ENCODE data around the gene VPS37D.
"Not testable (repeated sequence)": the region's sequence is repeated elsewhere in the genome, so short reads cannot be mapped to it uniquely, and the experiment has no call there.

VPS37D gene

GRCh38 chr7:73646785-73647724 is 20.6 kb upstream of the VPS37D start:
- DNase-seq (ENCODE audit: low read depth) = no peak

GRCh38 chr7:73647725-73648592 is 19.7 kb upstream of the VPS37D start:
- DNase-seq (ENCODE audit: low read depth) = no peak

DNA sequence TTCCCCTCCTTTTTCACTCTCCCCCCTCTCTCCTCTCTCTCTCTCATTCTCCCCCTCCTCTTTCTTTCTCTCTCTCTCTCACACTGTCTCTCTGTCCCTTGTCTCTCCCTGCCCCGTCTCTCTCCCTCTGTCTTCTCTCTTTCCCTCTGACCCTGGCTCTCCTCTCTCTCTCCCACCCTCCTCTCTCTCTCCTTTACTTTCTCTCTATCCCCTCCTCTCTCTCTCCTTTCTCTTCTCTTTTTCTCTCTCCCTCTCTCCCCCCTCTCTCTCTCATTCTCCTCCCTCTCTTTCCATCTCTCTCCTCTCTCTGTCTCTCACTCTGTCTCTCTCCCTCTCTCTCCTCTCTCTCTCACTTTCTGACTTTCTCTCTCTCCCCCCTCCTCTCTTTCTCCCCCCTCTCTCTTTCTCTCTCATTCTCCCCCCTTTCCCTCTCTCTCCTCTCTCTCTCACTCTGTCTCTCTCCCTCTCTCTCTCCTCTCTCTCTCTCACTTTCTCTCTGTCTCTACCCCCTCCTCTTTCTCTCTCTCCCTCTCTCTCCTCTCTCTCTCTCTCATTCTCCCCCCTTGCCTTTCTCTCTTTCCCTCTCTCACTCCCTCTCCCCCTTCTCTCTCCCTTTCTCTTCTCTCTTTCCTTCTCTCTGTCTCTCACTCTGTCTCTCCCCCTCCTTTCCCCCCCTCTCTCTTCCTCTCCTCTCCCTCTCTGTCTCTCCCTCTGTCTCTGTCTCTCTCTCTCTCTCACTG is 18.9 kb upstream of the VPS37D start:
- DNase-seq (ENCODE audit: low read depth) = no peak

DNA sequence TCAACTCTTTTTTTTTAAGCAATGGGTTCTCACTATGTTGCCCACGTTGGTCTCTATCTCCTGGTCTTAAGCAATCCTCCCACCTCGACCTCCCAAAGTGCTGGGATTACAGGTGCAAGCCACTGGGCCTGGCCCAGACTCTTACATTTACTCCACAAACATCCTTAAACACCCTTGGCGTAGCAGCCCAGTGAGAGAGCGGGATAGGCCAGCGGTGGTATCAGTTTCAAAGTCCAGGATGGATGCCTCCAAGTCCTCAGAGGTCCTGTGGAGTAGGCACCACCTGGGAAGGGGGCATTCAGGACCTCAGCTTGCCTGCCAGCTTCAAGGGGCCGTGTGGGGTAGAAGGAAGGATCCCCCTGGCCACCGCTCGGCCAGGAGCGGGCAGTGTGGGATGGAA is 18.1 kb upstream of the VPS37D start:
- no peak for DNase-seq (ENCODE audit: low read depth)

DNA sequence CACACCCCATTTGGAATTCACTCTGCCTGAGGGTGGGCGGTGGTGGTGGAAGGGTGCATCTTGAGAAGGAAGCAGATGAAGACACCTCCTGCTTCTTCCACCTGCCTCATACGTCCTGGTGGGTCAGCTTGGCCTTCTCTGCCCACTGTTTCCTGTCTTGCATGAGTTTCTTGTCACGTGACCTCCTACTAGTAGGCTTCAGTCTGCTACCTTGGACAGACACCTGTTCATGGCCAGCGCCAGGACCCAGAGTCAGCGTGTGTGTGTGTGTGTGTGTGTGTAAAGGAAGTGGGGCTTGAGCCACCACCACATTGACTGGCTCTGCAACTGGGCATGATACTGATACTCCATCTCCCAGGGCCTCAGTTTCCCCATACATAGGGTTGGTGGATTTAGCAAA is 17.1 kb upstream of the VPS37D start:
- no peak for DNase-seq (ENCODE audit: low read depth)

GRCh38 chr7:73652541-73652949 is 15.1 kb upstream of the VPS37D start:
- DNase-seq (ENCODE audit: low read depth) = no peak

DNA sequence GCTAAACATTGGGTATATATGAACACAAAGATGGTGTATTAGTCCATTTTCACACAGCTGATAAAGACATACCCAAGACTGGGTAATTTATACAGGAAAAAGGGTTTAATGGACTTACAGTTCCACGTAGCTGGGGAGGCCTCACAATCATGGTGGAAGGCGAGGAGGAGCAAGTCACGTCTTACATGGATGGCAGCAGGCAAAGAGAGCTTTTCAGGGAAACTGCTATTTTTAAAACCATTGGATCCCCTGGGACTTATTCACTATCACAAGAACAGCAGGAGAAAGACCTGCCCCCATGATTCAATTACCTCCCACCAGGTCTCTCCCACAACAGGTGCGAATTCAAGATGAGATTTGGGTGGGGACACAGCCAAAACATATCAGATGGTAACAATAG is 12.3 kb upstream of the VPS37D start:
- not testable (repeated sequence) for DNase-seq (ENCODE audit: low read depth)

DNA sequence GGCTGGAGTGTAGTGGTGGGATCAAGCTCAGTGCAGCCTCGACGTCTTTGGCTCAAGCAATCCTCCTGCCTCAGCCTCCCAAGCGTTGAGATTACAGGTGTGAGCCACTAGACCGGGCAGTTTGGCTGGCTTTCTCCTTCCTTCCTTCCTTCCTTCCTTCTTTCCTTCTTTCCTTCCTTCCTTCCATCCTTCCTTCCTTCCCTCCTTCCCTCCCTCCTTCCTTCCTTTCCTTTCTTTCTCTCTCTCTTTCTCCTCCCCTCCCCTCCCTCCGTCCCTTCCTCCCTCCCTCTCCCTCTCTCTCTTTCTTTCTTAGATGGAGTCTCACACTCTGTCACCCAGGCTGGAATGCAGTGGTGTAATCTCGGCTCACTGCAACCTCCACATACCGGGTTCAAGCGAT is 7.6 kb upstream of the VPS37D start:
- DNase-seq (ENCODE audit: low read depth) = no peak

DNA sequence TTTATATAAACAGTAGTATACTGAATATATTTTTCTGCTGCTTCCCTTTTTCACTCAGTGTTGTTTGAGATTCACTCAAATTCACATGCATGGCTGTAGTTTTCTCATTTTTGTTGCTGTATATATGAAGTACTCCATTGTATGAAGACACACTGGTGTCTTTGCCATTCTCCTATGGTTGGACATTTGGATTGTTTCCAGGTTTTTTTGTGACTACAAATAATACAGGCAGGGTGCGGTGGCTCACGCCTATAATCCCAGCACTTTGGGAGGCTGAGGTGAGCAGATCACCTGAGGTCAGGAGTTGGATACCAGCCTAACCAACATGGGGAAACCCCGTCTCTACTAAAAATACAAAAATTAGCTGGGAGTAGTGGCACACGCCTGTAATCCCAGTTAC is 7.0 kb upstream of the VPS37D start:
- not testable (repeated sequence) for DNase-seq (ENCODE audit: low read depth)

DNA sequence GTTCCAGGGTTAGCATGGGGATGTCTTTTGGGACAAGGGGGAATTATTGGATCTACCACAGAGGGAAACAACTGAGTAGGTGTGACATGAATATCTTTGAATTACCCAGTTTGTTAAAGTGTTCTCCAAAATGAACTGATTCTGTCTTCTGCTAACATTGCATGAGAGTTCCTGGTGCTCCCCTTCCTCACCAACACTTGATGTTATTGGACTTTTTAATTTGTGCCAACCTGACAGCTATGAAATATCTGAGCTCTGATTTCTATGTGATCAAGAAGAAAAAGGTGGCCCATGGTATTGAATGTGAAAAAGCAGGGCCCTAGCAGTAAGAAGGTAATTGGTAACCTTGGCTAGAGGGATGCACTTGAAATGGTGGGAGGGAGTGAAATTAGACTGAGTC is 4.6 kb upstream of the VPS37D start:
- no peak for DNase-seq (ENCODE audit: low read depth)

GRCh38 chr7:73668103-73668885 is 663 bp downstream of the VPS37D start:
- no peak for DNase-seq (ENCODE audit: low read depth)

GRCh38 chr7:73668886-73669230 is 1.2 kb downstream of the VPS37D start:
- DNase-seq (ENCODE audit: low read depth) = no peak

DNA sequence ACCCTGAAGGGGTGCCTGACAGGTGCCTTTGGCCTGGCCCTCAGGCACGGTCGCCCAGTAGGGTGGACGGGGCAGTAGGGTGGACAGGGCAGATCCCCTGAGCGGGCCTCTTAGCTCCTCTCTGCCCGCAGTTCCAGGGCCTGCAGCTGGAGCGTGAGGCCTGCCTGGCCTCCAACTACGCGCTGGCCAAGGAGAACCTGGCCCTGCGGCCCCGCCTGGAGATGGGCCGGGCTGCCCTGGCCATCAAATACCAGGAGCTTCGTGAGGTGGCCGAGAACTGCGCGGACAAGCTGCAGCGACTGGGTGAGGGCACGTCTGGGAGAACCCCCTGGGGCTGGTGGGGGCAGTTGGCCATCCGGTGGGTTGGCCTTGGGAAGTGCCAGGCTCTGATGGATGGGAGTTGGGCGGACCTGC is 1.7 kb downstream of the VPS37D start:
- no peak for DNase-seq (ENCODE audit: low read depth)

GRCh38 chr7:73669858-73670385 is 2.3 kb downstream of the VPS37D start:
- no peak for DNase-seq (ENCODE audit: low read depth)

- no peak for DNase-seq (ENCODE audit: low read depth)
Observed at GRCh38 chr7:73671322-73671661, 3.7 kb downstream of the VPS37D start.

- DNase-seq (ENCODE audit: low read depth) = no peak
Observed at GRCh38 chr7:73671857-73672445, 4.3 kb downstream of the VPS37D start.

DNA sequence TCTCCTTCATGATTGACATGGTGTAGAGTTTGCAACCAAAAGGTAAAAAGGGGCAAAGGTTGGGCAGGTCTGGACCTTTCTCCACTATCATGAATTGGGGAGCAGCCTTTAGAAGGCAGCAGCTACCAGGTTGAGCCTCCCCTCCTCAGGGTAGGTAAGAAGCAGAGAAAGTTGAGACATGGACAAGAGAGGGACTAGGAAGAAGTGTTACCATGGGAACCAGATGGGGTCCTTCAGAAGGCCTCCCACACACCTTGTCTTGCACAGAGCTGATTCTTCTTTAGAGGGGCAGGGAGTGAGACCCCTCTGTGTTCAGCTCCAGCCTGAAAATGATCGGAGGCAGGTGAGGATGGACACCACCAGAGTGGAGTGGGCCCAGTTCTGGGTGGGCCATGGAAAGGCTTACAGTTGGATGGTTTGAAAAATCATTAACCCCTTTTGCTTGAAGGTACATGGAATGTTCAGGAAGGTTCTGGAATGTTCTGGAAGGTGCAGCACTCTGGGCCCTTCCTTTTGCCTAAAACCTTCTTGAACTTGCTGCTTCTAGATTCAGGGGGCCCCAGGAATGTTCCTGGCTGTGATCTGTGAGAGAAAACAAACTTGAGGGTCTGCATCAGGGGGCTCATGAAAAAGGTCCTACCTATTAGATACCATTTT is 7.0 kb downstream of the VPS37D start:
- no peak for DNase-seq (ENCODE audit: low read depth)

- not testable (repeated sequence) for DNase-seq (ENCODE audit: low read depth)
Observed at GRCh38 chr7:73676062-73676461, 8.4 kb downstream of the VPS37D start.

DNA sequence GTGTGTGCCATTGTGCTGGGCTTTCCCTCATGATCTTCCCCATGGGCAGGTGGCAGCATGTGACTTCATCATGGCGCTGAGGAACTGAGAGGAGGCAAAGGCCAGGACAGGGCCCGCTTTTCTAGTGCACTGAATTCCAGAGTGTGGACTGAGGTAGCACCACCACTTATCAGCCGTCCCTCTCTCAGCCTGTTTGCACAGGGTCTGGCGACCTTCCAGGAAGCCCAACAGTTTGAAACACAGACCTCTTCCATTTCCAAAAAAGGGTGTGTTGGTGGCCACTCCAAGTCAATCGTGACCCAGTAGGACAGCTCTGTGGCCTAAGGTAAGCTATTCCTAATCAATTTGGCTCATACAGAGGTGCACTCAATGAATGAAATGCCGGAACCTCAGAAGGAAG is 11.2 kb downstream of the VPS37D start:
- no peak for DNase-seq (ENCODE audit: low read depth)

GRCh38 chr7:73679709-73680108 is 12.1 kb downstream of the VPS37D start:
- no peak for DNase-seq (ENCODE audit: low read depth)

GRCh38 chr7:73680501-73680900 is 12.9 kb downstream of the VPS37D start:
- no peak for DNase-seq (ENCODE audit: low read depth)
